Activated CD4-positive, alpha-beta memory T cell treated with anti-CD3 and anti-CD28 coated beads, Interleukin-2, amount 10 ng/mL, durations not matched to agents 7 days and 5 days (primary cell): ENCODE measurements around the gene TAOK3. TPM values are rescaled to one million over a fixed set of nuclear protein-coding genes. Genes with fewer than 3 reads are reported as not detected.
"Not testable (repeated sequence)": the region's sequence is repeated elsewhere in the genome, so short reads cannot be mapped to it uniquely, and the experiment has no call there.

Experiments
- CTCF ChIA-PET: fragments of 350-600 bp; sonication (Branson Sonifier 250); formaldehyde crosslinking; loops from one replicate; lab custom pipeline; 2021; ENCODE audit warnings: antibody characterized with exemption, inconsistent platforms; lab: Charles Lee
- POLR2A ChIA-PET: fragments of 350-600 bp; sonication (Branson Sonifier 250); formaldehyde crosslinking; loops from one replicate; lab custom pipeline; 2021; ENCODE audit warnings: antibody characterized with exemption; lab: Charles Lee
- DNase-seq: peaks from one replicate; pipeline ENCODE4 v3.0.0-alpha.2; 2020
- H3K27ac Mint-ChIP-seq: one replicate; pipeline ENCODE4 v1.8.0; 2021; ENCODE audit warnings: mild to moderate bottlenecking, mixed read lengths
- H3K27me3 Mint-ChIP-seq: one replicate; pipeline ENCODE4 v1.8.0; 2021; ENCODE audit warnings: mixed read lengths
- H3K36me3 Mint-ChIP-seq: one replicate; pipeline ENCODE4 v1.8.0; 2021; ENCODE audit warnings: low read depth, mixed read lengths
- H3K4me1 Mint-ChIP-seq: one replicate; pipeline ENCODE4 v1.8.0; 2021; ENCODE audit warnings: mixed read lengths
- H3K4me3 Mint-ChIP-seq: one replicate; pipeline ENCODE4 v1.8.0; 2021; ENCODE audit warnings: mild to moderate bottlenecking, mixed read lengths
- H3K9me3 Mint-ChIP-seq: one replicate; pipeline ENCODE4 v1.8.0; 2021; ENCODE audit warnings: mixed read lengths
- total RNA-seq, 2 experiments: library from RNA; stranded (reverse); gene quantifications; one replicate each; pipeline ENCODE4 v1.2.3, GENCODE V29; 2021

Gene TAOK3
- total RNA-seq, 2 experiments from 2014 or later: 61.9 to 65.5 TPM

DNA sequence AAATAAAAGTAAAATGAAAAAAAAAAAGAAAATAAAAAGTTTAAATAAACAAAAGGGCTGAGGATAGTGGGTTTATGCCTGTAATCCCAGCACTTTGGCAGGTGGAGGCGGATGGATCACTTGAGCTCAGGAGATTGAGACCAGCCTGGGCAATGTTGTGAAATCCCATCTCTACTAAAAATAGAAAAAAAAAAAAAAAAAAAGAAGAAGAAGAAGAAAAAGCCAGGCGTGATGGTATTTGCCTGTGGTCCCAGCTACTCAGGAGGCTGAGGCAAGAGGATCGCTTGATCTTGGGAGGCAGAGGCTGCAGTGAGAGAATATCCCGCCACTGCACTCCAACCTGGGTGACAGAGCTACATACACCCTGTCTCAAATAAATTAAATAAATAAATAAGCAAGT, 3.9 kb downstream of the TAOK3 start:
- H3K36me3 Mint-ChIP-seq: peaks cover 4% of the 10 kb centered on the region
- H3K27me3 Mint-ChIP-seq: no peaks in the 10 kb centered on the region
- H3K9me3 Mint-ChIP-seq: no peaks in the 10 kb centered on the region
- ChIA-PET CTCF (interaction anchor here (1.0 kb wide), 1 partner anchor 9 kb away, joined by 4 read pairs; no protein-coding TSS in a partner anchor), POLR2A (interaction anchor here (1.3 to 3.7 kb wide), 2 partner anchors 10 to 233 kb away, joined by 3 to 17 read pairs; partner anchors contain the start of gene PEBP1)
- no peak for DNase-seq
- H3K4me3 Mint-ChIP-seq: no peak overlapping the region
- H3K4me1 Mint-ChIP-seq: peaks cover 23% of the 10 kb centered on the region
- H3K27ac Mint-ChIP-seq: no peak overlapping the region

DNA sequence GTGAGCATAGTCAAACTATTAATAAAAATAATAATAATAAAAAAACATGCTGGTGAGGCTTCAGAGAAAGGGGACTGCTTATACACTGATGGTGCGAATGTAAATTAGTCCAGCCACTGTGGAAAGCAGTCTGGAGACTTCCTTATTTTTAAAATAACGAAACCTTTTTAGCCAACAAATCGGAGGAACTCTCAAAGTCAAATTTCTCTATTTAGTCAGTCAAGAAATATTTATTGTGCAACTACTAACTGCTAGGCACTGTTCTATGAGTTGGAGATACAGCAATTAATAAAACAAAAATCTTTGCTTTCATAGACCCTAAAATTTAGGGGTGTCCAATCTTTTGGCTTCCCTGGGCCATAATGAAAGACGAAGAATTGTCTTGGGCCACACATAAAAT, 10.8 kb downstream of the TAOK3 start:
- no peak overlapping the region for H3K4me3 Mint-ChIP-seq
- CTCF ChIA-PET: no interaction called here
- H3K27me3 Mint-ChIP-seq: no peaks in the 10 kb centered on the region
- H3K4me1 Mint-ChIP-seq: peaks cover 21% of the 10 kb centered on the region
- no peak for DNase-seq
- peaks cover 7% of the 10 kb centered on the region for H3K36me3 Mint-ChIP-seq
- no peak overlapping the region for H3K27ac Mint-ChIP-seq
- H3K9me3 Mint-ChIP-seq: no peaks in the 10 kb centered on the region
- POLR2A ChIA-PET: no interaction called here

DNA sequence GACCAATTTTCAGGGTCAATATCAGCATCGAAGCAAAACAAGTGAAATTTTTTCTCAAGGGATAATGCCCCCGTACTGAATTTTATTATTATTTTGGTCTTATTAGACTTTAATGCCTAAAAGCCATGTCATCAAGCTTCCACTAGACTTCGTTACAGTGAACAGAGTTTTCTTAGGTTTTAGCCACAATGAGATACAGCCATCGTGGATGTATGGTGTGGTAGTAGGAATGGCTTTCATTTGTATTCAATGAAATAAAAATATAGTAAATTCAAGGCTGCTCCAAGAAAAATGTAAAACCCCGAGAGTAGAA, 11.7 kb downstream of the TAOK3 start:
- peaks cover 25% of the 10 kb centered on the region for H3K4me1 Mint-ChIP-seq
- ChIA-PET POLR2A (interaction anchor here (5.3 kb wide), 1 partner anchor 14 kb away, joined by 106 read pairs; the partner anchor contains the start of genes SUDS3 and TAOK3), CTCF (no interaction called here)

DNA sequence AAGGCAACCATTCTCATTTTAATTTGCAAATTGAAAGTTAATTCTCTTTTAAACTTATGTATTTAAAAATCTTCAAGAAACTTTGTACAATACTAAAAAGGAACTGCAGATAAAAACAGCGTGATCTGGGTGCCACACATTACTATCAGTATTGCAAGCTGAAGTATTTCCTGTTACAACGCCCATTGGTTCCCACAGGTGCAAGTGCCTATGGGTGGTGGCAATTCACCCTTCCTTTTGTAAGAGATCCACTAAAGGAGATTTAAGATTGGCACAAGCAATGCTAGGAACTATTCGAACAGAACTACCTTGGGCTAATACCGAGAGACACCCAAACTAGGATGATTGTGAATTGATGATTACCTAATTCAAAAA, 13.2 kb downstream of the TAOK3 start:
- POLR2A ChIA-PET: interaction anchor here (0.9 to 5.3 kb wide), 6 partner anchors 10 to 257 kb away, joined by 3 to 106 read pairs (median 7); partner anchors contain the start of genes PEBP1, SUDS3 and TAOK3
- peaks cover 2% of the 10 kb centered on the region for H3K9me3 Mint-ChIP-seq
- CTCF ChIA-PET: interaction anchor here (1.0 to 6.7 kb wide), 6 partner anchors 10 to 224 kb away, joined by 3 to 138 read pairs (median 13); partner anchors contain the start of genes PEBP1, SUDS3 and TAOK3
- peak overlapping the region; percentile 95 for H3K4me3 Mint-ChIP-seq
- peaks cover 37% of the 10 kb centered on the region for H3K4me1 Mint-ChIP-seq
- H3K27me3 Mint-ChIP-seq: no peaks in the 10 kb centered on the region
- peaks cover 14% of the 10 kb centered on the region for H3K36me3 Mint-ChIP-seq
- H3K27ac Mint-ChIP-seq: peak overlapping the region; percentile 78
- peak; percentile 46 for DNase-seq

More for the DNA sequence above, 11.7 kb downstream of the TAOK3 start:
- peaks cover 7% of the 10 kb centered on the region for H3K36me3 Mint-ChIP-seq
- DNase-seq: no peak
- no peaks in the 10 kb centered on the region for H3K9me3 Mint-ChIP-seq
- H3K4me3 Mint-ChIP-seq: no peak overlapping the region
- no peaks in the 10 kb centered on the region for H3K27me3 Mint-ChIP-seq
- H3K27ac Mint-ChIP-seq: no peak overlapping the region

DNA sequence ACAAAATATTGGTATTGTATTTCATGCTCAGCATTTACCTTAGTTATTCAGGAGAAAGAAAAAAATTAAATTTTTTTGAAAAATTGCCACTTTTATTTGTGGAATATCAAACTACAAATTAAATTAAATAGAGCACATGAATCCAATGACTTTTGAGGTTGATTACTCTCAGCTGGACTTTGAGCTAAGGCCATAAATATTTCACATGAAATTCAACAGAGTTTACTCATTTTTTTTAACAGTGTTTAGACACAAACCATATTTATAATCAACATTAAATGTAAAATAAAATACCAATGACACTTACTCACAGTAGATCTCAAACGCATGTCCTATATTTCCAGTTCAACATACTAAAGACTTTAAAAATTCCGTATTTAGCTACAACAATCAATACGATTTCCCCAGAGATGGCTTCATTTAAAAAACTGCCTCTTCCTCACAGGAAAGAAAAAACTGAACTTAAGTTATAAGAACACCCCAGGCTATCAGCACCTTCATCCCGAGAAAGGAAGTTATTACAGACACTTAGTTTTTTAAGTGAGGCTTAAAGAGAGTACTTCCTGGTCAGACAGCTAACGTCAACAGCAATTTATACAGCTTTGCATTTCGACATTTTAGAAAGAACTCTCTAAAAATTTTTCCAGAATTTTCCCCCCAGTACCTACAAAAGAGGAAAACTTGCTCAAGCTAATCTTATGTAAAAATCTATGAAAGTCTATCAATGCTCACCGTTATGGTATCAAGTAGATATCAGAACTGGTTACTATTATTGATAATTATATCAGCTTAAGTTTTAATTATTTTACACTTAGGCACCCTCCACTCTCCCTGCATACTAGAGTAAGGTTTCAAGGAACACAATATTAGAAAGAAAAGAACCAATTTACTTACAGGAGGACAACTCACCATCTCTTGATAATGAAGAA, 13.8 kb downstream of the TAOK3 start:
- Mint-ChIP-seq H3K4me1 (peaks cover 37% of the 10 kb centered on the region), H3K27ac (peak overlapping the region; percentile 78), H3K9me3 (peaks cover 4% of the 10 kb centered on the region), H3K4me3 (peak overlapping the region; percentile 95), H3K27me3 (no peaks in the 10 kb centered on the region), H3K36me3 (peaks cover 20% of the 10 kb centered on the region)
- CTCF ChIA-PET: interaction anchor here (0.5 to 6.7 kb wide), 11 partner anchors 10 to 238 kb away, joined by 3 to 138 read pairs (median 4); partner anchors contain the start of genes PEBP1, SUDS3 and TAOK3
- POLR2A ChIA-PET: interaction anchor here (0.8 to 5.3 kb wide), 11 partner anchors 11 to 297 kb away, joined by 3 to 106 read pairs (median 5); partner anchors contain the start of genes PEBP1, SUDS3, TAOK3 and WSB2
- no peak for DNase-seq

DNA sequence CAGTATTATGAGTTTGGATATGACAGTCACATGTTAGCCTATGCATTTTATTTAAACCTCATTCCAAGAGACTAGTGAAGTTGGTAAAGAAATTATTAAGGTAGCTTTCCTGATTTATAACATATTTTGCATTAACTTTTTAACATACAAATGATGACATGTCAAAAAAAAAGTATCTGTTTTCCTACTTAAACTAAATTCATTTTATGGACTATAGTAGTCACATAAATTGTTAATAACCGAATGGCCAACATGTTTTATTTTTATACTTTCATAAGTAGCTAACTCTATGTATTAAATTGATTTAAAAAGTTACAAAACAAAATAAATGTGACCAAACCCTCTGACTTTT, 14.7 kb downstream of the TAOK3 start:
- Mint-ChIP-seq H3K9me3 (peaks cover 7% of the 10 kb centered on the region), H3K4me3 (peak overlapping the region; percentile 95), H3K36me3 (peaks cover 26% of the 10 kb centered on the region), H3K27ac (peak overlapping the region; percentile 80), H3K27me3 (no peaks in the 10 kb centered on the region), H3K4me1 (peaks cover 41% of the 10 kb centered on the region)
- CTCF ChIA-PET: interaction anchor here (0.9 to 6.7 kb wide), 11 partner anchors 10 to 190 kb away, joined by 3 to 138 read pairs (median 3); partner anchors contain the start of genes SUDS3 and TAOK3
- POLR2A ChIA-PET: interaction anchor here (0.9 to 5.3 kb wide), 8 partner anchors 10 to 297 kb away, joined by 3 to 106 read pairs (median 6); partner anchors contain the start of genes PEBP1, SUDS3, TAOK3 and WSB2
- no peak for DNase-seq

DNA sequence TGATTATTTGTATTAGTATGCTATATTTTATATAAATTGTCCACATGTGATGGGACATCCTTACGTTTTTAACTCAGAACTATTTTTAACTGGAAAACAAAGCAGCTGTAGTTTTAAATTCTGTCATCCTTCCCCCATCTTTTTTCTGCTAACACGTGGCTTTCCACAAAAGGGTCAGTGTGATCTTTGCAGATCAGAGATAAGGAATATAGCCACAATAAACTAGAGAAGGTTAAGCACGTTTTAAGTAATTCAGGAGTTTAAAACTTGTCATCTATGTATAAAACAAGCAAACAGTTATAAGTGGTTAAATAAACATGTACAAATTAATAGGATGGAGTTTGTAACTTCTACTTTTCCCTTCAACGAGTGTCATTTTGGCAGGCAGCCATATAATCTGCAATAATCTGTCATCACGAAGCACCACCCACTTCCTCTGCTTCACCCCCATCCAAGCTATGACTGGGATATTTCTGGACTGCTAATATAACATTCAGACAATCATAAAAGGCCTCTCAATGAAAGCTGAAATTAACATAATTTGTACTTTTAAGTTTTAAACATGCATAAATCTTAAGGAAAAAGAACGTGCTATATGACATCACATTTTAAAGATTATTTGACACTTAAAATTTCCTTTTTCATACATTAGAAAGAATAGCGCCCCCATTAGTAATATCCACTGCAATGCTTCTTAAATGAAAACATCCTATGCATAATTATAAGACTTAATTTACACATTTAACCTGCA, 15.3 kb downstream of the TAOK3 start:
- H3K4me3 Mint-ChIP-seq: peak overlapping the region; percentile 95
- H3K27ac Mint-ChIP-seq: peak overlapping the region; percentile 80
- H3K27me3 Mint-ChIP-seq: no peaks in the 10 kb centered on the region
- DNase-seq: peak; percentile 52
- CTCF ChIA-PET: interaction anchor here (0.5 to 6.7 kb wide), 13 partner anchors 10 to 222 kb away, joined by 3 to 138 read pairs (median 3); partner anchors contain the start of genes PEBP1, SUDS3 and TAOK3
- H3K4me1 Mint-ChIP-seq: peaks cover 42% of the 10 kb centered on the region
- H3K9me3 Mint-ChIP-seq: peaks cover 8% of the 10 kb centered on the region
- POLR2A ChIA-PET: interaction anchor here (0.9 to 5.3 kb wide), 10 partner anchors 10 to 296 kb away, joined by 3 to 106 read pairs (median 6); partner anchors contain the start of genes PEBP1, SUDS3, TAOK3 and WSB2
- H3K36me3 Mint-ChIP-seq: peaks cover 27% of the 10 kb centered on the region

DNA sequence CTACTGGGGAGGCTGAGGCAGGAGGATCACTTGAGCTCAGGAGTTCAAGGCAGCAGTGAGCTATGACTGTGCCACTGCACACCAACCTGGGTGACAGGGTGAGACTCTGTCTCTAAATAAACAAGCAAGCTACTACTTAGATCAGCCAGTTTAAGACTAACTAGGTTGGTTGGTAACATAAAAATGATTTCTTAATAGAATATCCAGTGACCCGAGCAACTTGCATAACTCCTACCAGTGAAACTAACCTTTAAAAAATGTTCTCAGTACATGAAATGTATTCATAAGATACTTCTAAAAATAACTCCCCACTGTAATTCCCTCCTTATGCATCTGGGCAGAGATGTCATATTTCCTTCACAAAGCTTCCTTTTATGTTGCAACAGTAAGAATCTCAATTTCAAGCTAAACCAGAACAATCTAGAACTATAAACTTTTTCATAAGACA, 15.9 kb downstream of the TAOK3 start:
- Mint-ChIP-seq H3K4me1 (peaks cover 42% of the 10 kb centered on the region), H3K27me3 (no peaks in the 10 kb centered on the region), H3K9me3 (peaks cover 8% of the 10 kb centered on the region), H3K36me3 (peaks cover 27% of the 10 kb centered on the region), H3K4me3 (peak overlapping the region; percentile 95), H3K27ac (peak overlapping the region; percentile 80)
- ChIA-PET CTCF (interaction anchor here (0.5 to 6.7 kb wide), 8 partner anchors 9 to 221 kb away, joined by 3 to 138 read pairs (median 6); partner anchors contain the start of genes PEBP1, SUDS3 and TAOK3), POLR2A (interaction anchor here (1.3 to 5.3 kb wide), 6 partner anchors 9 to 296 kb away, joined by 3 to 106 read pairs (median 6); partner anchors contain the start of genes PEBP1, SUDS3, TAOK3 and WSB2)
- DNase-seq: no peak

DNA sequence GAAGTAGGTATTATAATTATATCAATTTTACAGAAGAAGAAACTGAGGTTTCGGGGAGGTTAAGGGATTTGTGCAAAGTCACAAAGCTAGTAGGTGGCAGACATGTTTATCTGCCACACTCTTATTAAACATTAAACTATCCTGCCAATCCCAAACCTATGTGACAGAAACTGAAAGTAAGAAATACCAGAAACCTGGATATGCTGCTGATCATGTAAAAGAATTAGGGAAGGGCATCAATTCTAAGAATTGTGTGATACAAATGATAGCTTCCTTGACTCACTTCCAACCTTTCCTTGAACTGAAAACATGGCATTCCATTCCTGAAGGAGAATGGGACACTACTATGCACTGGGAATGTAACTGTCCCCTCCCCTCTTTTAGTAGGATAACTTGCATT, 16.9 kb downstream of the TAOK3 start:
- Mint-ChIP-seq H3K4me1 (peaks cover 42% of the 10 kb centered on the region), H3K4me3 (no peak overlapping the region), H3K27me3 (no peaks in the 10 kb centered on the region), H3K9me3 (peaks cover 8% of the 10 kb centered on the region), H3K27ac (no peak overlapping the region), H3K36me3 (peaks cover 27% of the 10 kb centered on the region)
- POLR2A ChIA-PET: interaction anchor here (0.9 to 4.0 kb wide), 2 partner anchors 8 to 48 kb away, joined by 3 to 19 read pairs; no protein-coding TSS in a partner anchor
- no peak for DNase-seq
- CTCF ChIA-PET: interaction anchor here (0.7 to 6.7 kb wide), 3 partner anchors 22 to 169 kb away, joined by 3 to 138 read pairs (median 3); partner anchors contain the start of gene SUDS3

DNA sequence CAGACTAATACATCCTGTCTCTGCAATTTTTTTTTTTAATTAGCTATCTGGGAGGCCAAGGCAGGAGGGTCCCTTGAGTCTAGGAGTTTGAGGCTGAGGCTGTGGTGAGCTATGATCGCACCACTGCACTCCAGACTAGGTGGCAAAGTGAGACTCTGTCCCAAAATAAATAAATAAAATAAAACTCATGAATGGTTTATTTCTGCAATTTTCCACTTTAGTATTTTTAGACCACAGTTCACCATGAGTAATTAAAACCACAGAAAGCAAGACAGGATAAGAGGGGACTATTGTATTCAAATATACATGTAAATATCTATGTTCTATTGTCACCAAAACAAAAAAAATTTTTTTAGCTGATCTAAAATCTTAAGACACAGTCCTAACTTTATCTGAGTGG, 17.8 kb downstream of the TAOK3 start:
- DNase-seq: no peak
- CTCF ChIA-PET: interaction anchor here (1.3 to 6.7 kb wide), 2 partner anchors 22 to 85 kb away, joined by 3 to 138 read pairs; partner anchors contain the start of gene SUDS3
- H3K4me1 Mint-ChIP-seq: peaks cover 39% of the 10 kb centered on the region

DNA sequence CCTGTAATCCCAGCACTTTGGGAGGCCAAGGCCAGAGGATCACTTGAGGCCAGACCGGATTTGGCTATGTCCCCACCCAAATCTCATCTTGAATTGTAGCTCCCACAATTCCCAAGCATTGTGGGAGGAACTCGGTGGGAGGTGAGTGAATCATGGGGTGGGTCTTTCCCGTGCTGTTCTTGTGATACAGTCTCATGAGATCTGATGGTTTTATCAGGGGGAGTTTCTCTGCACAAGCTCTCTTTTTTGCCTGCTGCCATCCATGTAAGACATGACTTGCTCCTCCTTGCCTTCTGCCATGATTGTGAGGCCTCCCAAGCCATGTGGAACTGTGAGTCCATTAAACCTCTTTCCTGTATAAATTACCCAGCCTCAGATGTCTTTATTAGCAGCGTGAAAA, 18.2 kb downstream of the TAOK3 start:
- DNase-seq, H3K27me3 Mint-ChIP-seq, H3K27ac Mint-ChIP-seq, H3K9me3 Mint-ChIP-seq, H3K4me3 Mint-ChIP-seq, POLR2A ChIA-PET: not testable (repeated sequence)
- Mint-ChIP-seq H3K36me3 (peaks cover 25% of the 10 kb centered on the region), H3K4me1 (peaks cover 35% of the 10 kb centered on the region)
- CTCF ChIA-PET: interaction anchor here (1.3 to 6.7 kb wide), 2 partner anchors 23 to 84 kb away, joined by 3 to 138 read pairs; partner anchors contain the start of gene SUDS3

More for the DNA sequence above, 17.8 kb downstream of the TAOK3 start:
- no peak overlapping the region for H3K27ac Mint-ChIP-seq
- no peaks in the 10 kb centered on the region for H3K27me3 Mint-ChIP-seq
- H3K4me3 Mint-ChIP-seq: no peak overlapping the region
- H3K9me3 Mint-ChIP-seq: peaks cover 8% of the 10 kb centered on the region
- POLR2A ChIA-PET: interaction anchor here (0.9 kb wide), 1 partner anchor 47 kb away, joined by 3 read pairs; no protein-coding TSS in a partner anchor
- H3K36me3 Mint-ChIP-seq: peaks cover 27% of the 10 kb centered on the region
